ENCODE results near the gene SASH1.

The SASH1 gene

GRCh38 chr6:148593130-148593812, 250.6 kb downstream of the SASH1 start:
- peaks cover 10% of the 10 kb centered on the region for H3K4me1 Mint-ChIP-seq
- no peak for ATAC-seq
- no peak overlapping the region for H3K4me3 Mint-ChIP-seq
- H3K27me3 Mint-ChIP-seq: no peaks in the 10 kb centered on the region
- no peak overlapping the region for H3K27ac Mint-ChIP-seq
- H3K9me3 Mint-ChIP-seq: no peaks in the 10 kb centered on the region
- no peaks in the 10 kb centered on the region for H3K36me3 Mint-ChIP-seq

- H3K4me3 Mint-ChIP-seq: no peak overlapping the region
- no peak for ATAC-seq
- no peaks in the 10 kb centered on the region for H3K9me3 Mint-ChIP-seq
- no peaks in the 10 kb centered on the region for H3K27me3 Mint-ChIP-seq
- H3K27ac Mint-ChIP-seq: no peak overlapping the region
- H3K36me3 Mint-ChIP-seq: no peaks in the 10 kb centered on the region
- H3K4me1 Mint-ChIP-seq: peaks cover 15% of the 10 kb centered on the region
Observed at GRCh38 chr6:148593813-148594170, 251.2 kb downstream of the SASH1 start.

DNA sequence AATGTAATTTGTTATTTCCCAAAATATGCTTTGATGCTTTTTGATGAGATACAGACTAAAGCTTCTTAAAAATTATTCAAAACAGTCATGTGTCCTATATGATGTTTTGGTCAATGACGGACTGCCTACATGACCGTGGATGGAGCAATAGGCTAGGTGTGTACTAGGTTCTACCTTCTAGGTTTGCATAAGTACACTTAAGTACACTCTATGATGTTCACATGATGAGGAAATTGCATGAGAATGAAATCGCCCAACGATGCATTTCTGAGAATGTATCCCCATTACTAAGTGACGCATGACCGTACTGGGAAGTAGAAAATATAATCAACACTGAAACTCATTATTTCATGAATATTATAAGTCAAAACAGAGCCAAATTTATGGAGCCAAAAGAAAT, 252.9 kb downstream of the SASH1 start:
- H3K4me1 Mint-ChIP-seq: peaks cover 11% of the 10 kb centered on the region
- ATAC-seq: no peak
- no peaks in the 10 kb centered on the region for H3K27me3 Mint-ChIP-seq

GRCh38 chr6:148596891-148597455, 254.3 kb downstream of the SASH1 start:
- Mint-ChIP-seq H3K4me3 (no peak overlapping the region), H3K27ac (no peak overlapping the region), H3K36me3 (no peaks in the 10 kb centered on the region), H3K4me1 (peaks cover 11% of the 10 kb centered on the region), H3K9me3 (peaks cover 1% of the 10 kb centered on the region), H3K27me3 (no peaks in the 10 kb centered on the region)
- no peak for ATAC-seq

More for the DNA sequence above, 252.9 kb downstream of the SASH1 start:
- Mint-ChIP-seq H3K9me3 (no peaks in the 10 kb centered on the region), H3K4me3 (no peak overlapping the region), H3K27ac (no peak overlapping the region), H3K36me3 (no peaks in the 10 kb centered on the region)

GRCh38 chr6:148598724-148599123, 256.1 kb downstream of the SASH1 start:
- H3K27ac Mint-ChIP-seq: no peak overlapping the region
- no peaks in the 10 kb centered on the region for H3K36me3 Mint-ChIP-seq
- ATAC-seq: no peak
- H3K4me3 Mint-ChIP-seq: no peak overlapping the region
- H3K27me3 Mint-ChIP-seq: no peaks in the 10 kb centered on the region
- peaks cover 14% of the 10 kb centered on the region for H3K4me1 Mint-ChIP-seq
- peaks cover 7% of the 10 kb centered on the region for H3K9me3 Mint-ChIP-seq

DNA sequence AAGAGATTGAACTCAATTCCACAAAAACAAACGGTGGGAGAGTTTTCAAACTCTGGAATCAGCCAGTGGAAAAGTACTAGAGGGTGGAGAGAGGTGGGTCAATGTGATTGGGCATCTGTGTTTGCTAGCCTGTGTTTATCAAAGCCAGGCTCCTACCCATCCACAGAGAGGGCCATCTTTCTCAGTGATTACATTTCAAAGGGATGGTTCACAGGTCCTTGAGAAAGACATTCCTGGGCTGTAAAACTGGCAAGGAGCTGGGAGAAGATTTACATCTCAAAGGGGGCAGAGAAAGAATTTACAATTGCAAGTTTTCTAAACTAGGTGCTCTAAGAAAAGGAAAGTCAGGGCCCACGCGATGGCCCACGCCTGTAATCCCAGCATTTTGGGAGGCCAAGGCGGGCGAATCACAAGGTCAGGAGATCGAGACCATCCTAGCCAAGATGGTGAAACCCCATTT, 257.4 kb downstream of the SASH1 start:
- Mint-ChIP-seq H3K27me3 (no peaks in the 10 kb centered on the region), H3K4me3 (no peak overlapping the region), H3K4me1 (peaks cover 14% of the 10 kb centered on the region), H3K36me3 (no peaks in the 10 kb centered on the region), H3K9me3 (peaks cover 7% of the 10 kb centered on the region), H3K27ac (no peak overlapping the region)
- no peak for ATAC-seq

All from stimulated activated memory B cell treated with anti-CD40 and anti-IgM and Interleukin-4, amounts not matched to agents 10 μg/mL and 1 μg/mL and 100 μg/mL, for 72 hours (primary cell).